SK-N-SH (cell line): ENCODE measurements around the gene PPP1R27. TPM values are rescaled to one million over a fixed set of nuclear protein-coding genes. Genes with fewer than 3 reads are reported as not detected.
A peak's percentile ranks its signal among the peaks of the same experiment; 100 is the strongest.

Experiments
- CTCF ChIA-PET: fragments of 300-600, 350-600 bp; formaldehyde crosslinking; extraction: SDS; loops from one replicate; lab custom pipeline; 2021; lab: Yijun Ruan, JAX
- POLR2A ChIA-PET: fragments of 350-600 bp; sonication (Branson Sonifier 250); formaldehyde crosslinking; extraction: SDS; loops from one replicate; lab custom pipeline; 2020; ENCODE audit warnings: antibody characterized with exemption, inconsistent platforms; lab: Yijun Ruan, JAX
- DNase-seq: peaks from one replicate; pipeline ENCODE4 v3.0.0; 2012
- H2AFZ ChIP-seq: fragments of 200-600 bp; sonication (generic); 2 replicates; pipeline ENCODE4 v1.8.1; 2016; ENCODE audit warnings: antibody characterized with exemption, mild to moderate bottlenecking, low read depth
- H3F3A ChIP-seq: fragments of 200-600 bp; sonication (generic); replicated peaks from 2 replicates; pipeline ENCODE3; 2016; ENCODE audit warnings: antibody characterized with exemption, mild to moderate bottlenecking; ENCODE audit not compliant: insufficient read depth
- H3K27ac ChIP-seq, 2 experiments: fragments of 200-500 bp in 1 of 2; fragments of 200-600 bp in 1 of 2; sonication (Bioruptor generic) in 1 of 2; sonication (generic), shearing (Covaris generic) in 1 of 2; 2 replicates each; pipeline versions ENCODE4 v1.5.1 to v1.6.1; 2014 to 2016; ENCODE audit warnings: low read depth in 2 of 2, inconsistent platforms in 1 of 2, low read length in 1 of 2, mild to moderate bottlenecking in 1 of 2, mixed read lengths in 1 of 2
- H3K27me3 ChIP-seq: fragments of 200-600 bp; sonication (generic), shearing (Covaris generic); 2 replicates; pipeline ENCODE4 v1.6.1; 2016; ENCODE audit warnings: mixed run types; ENCODE audit not compliant: insufficient read depth
- H3K36me3 ChIP-seq, 2 experiments: fragments of 200-500 bp in 1 of 2; fragments of 200-600 bp in 1 of 2; sonication (Bioruptor generic) in 1 of 2; sonication (generic) in 1 of 2; replicated peaks in 1 of 2; 2 replicates each; pipeline versions ENCODE3 to v1.5.1; 2014 to 2016; ENCODE audit warnings: low read length in 1 of 2, mild to moderate bottlenecking in 1 of 2; ENCODE audit not compliant: insufficient read depth in 2 of 2, control insufficient read depth in 1 of 2
- H3K4me1 ChIP-seq, 2 experiments: fragments of 200-500 bp in 1 of 2; fragments of 200-600 bp in 1 of 2; sonication (Bioruptor generic) in 1 of 2; sonication (generic), shearing (Covaris generic) in 1 of 2; 2 replicates each; pipeline versions ENCODE4 v1.5.1 to v1.6.1; 2014 to 2016; ENCODE audit warnings: low read depth in 1 of 2, low read length in 1 of 2, mixed run types in 1 of 2; ENCODE audit not compliant: insufficient read depth in 2 of 2, control insufficient read depth in 1 of 2
- H3K4me2 ChIP-seq: fragments of 200-600 bp; sonication (generic), shearing (Covaris generic); 2 replicates; pipeline ENCODE4 v1.6.1; 2017; ENCODE audit warnings: mixed run types
- H3K4me3 ChIP-seq, 2 experiments: fragments of 200-500 bp in 1 of 2; fragments of 200-600 bp in 1 of 2; sonication (Bioruptor generic) in 1 of 2; sonication (generic), shearing (Covaris generic) in 1 of 2; 2 replicates each; pipeline versions ENCODE4 v1.5.1 to v1.8.1; 2014 to 2016; ENCODE audit warnings: low read depth in 2 of 2, inconsistent platforms in 1 of 2, low read length in 1 of 2, mild to moderate bottlenecking in 1 of 2, mixed read lengths in 1 of 2, moderate library complexity in 1 of 2
- H3K79me2 ChIP-seq: fragments of 200-600 bp; sonication (generic); 2 replicates; pipeline ENCODE4 v1.8.1; 2017; ENCODE audit warnings: mild to moderate bottlenecking; ENCODE audit not compliant: insufficient read depth
- H3K9ac ChIP-seq: fragments of 200-600 bp; sonication (generic); 2 replicates; pipeline ENCODE4 v1.6.1; 2017; ENCODE audit warnings: mixed run types
- H3K9me2 ChIP-seq: fragments of 200-600 bp; sonication (generic); 2 replicates; pipeline ENCODE4 v1.6.1; 2017; ENCODE audit warnings: mixed run types
- H3K9me3 ChIP-seq: fragments of 200-600 bp; sonication (generic); 2 replicates; pipeline ENCODE4 v1.6.1; 2017; ENCODE audit warnings: mixed run types, mild to moderate bottlenecking, moderate library complexity
- H4K20me1 ChIP-seq: fragments of 200-600 bp; sonication (generic); 2 replicates; pipeline ENCODE4 v1.6.1; 2017; ENCODE audit warnings: mild to moderate bottlenecking, mixed run types; ENCODE audit not compliant: insufficient read depth
- CHD2 ChIP-seq: fragments of 150-350 bp; IDR thresholded peaks from 2 replicates; pipeline ENCODE4 v1.6.1; 2018; ENCODE audit warnings: low read length; ENCODE audit not compliant: partially characterized antibody
- CTCF ChIP-seq: fragments of 200-600 bp; sonication (generic); IDR thresholded peaks from 2 replicates; pipeline ENCODE4 v1.6.1; 2017; ENCODE audit warnings: antibody characterized with exemption, mild to moderate bottlenecking, moderate library complexity
- ELF1 ChIP-seq: IDR thresholded peaks from 2 replicates; pipeline ENCODE4 v1.4.0; 2012
- FOXJ3 ChIP-seq: sonication (generic); formaldehyde crosslinking; IDR thresholded peaks from 2 replicates; pipeline ENCODE4 v1.5.1; 2020; ENCODE audit warnings: mild to moderate bottlenecking, missing genetic modification reagents
- GABPA ChIP-seq: IDR thresholded peaks from 2 replicates; pipeline ENCODE4 v1.4.0; 2012; ENCODE audit warnings: low read depth, mild to moderate bottlenecking
- MXI1 ChIP-seq: IDR thresholded peaks from 2 replicates; pipeline ENCODE4 v1.6.1; 2012; ENCODE audit warnings: mild to moderate bottlenecking, low read depth, low read length, improper control_type of control experiment
- PBX3 ChIP-seq: IDR thresholded peaks from 2 replicates; pipeline ENCODE4; 2012
- POLR2AphosphoS5 ChIP-seq: IDR thresholded peaks from 2 replicates; pipeline ENCODE4 v1.6.1; 2012; ENCODE audit warnings: low read depth, low read length
- RCOR1 ChIP-seq: fragments of 150-350 bp; IDR thresholded peaks from 2 replicates; pipeline ENCODE4 v1.6.1; 2017; ENCODE audit warnings: antibody characterized with exemption, low read length
- SIN3A ChIP-seq: IDR thresholded peaks from 2 replicates; pipeline ENCODE4 v1.6.1; 2012; ENCODE audit warnings: low read depth, mild to moderate bottlenecking, low read length, moderate library complexity, borderline replicate concordance
- TAF1 ChIP-seq: IDR thresholded peaks from 2 replicates; pipeline ENCODE4 v1.6.1; 2012; ENCODE audit warnings: low read depth, mild to moderate bottlenecking, low read length, moderate library complexity, borderline replicate concordance
- YY1 ChIP-seq: IDR thresholded peaks from 2 replicates; pipeline ENCODE4 v1.4.0; 2012; ENCODE audit warnings: low read depth, mild to moderate bottlenecking
- WGBS: methylation state at CpG from one replicate; pipeline ENCODE4 v1.1.6; 2017; ENCODE audit warnings: low lambda C conversion rate; 5-methylcytosine and 5-hydroxymethylcytosine counted together
- polyA plus RNA-seq, 3 experiments: library from polyadenylated mRNA; depleted of rRNA; stranded (reverse); fragments of >200 nt; gene quantifications; 2 replicates each; pipeline ENCODE4 v1.2.3, GENCODE V29; 2012
- TF ChIP-seq, protein P1 (sequence below): IDR thresholded peaks from 2 replicates; pipeline ENCODE4 v1.4.0; 2012; ENCODE audit warnings: low read depth

Gene PPP1R27
- polyA plus RNA-seq, 1 of the 3 experiments (the other 2 are of a cell fraction) = 0.07 TPM

DNA sequence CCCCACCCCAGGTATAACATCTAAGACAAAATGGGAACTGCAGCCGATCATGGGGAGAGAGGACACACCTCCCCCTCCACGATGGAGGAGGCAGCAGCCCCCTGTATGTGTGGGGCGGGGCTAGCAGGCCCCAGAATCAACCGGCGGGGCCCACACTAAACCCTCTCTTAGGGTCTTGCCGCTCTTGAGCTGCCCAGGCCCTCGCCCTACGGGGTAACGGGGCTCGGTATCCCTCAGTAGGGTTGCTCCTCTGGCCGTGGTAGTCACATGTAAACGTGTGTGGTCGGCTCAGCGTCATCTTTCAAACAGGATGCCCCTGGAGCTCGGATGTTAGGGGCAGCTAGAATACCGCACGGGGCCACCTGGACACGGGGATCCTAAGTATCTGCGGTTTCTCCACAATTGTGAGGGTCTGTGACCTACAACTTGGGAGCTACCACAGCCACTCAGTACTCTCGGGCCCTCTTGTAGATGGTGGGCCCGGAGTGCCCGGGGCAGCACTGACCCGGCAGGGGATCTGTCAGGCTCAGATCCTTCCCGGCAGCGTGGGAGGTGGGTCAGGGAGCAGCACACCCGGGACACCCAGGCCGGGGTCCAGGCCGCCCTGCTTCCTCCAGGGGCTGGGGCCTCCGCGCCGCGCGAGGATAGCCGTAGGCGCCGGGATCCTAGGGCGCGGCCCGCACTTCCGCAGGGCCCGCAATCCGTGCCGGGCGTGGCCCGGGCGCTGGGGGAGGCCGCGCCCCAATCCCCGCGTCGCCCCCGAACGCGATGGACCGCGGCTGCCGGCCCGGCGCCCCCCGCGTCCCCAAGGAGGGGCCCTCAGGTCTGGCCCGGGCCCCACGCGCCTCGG lies 35.5 kb upstream of the PPP1R27 start:
- H2AFZ ChIP-seq = no peak overlapping the region
- WGBS = under 1% methylated on average over 21 of the region's 65 CpGs
- DNase-seq = peak; percentile 74
- ChIA-PET CTCF (interaction anchor here (0.8 to 6.9 kb wide), 45 partner anchors 9 to 229 kb away, joined by 3 to 54 read pairs (median 8); partner anchors contain the start of genes ALYREF, ANAPC11, CENPX and DCXR), POLR2A (interaction anchor here (0.6 to 2.5 kb wide), 14 partner anchors 9 to 363 kb away, joined by 3 to 16 read pairs (median 3); partner anchors contain the start of genes ALYREF, ANAPC11, ARL16 and HGS)
- H3K9ac ChIP-seq = peak overlapping the region; percentile 98
- H4K20me1 ChIP-seq = peaks cover 40% of the 10 kb centered on the region
- peaks cover 24 to 51% of the 10 kb centered on the region in 2 experiments; a peak in 3 of 4 replicates for H3K4me1 ChIP-seq
- peak overlapping the region; percentile 83 to 97 for H3K4me3 ChIP-seq
- TF ChIP-seq, protein P1, sequence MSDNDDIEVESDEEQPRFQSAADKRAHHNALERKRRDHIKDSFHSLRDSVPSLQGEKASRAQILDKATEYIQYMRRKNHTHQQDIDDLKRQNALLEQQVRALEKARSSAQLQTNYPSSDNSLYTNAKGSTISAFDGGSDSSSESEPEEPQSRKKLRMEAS = peak; percentile 49
- TF ChIP-seq FOXJ3 (CRISPR knock-in tag) (0 out of 2 replicates have a peak, but pooled peaks have one; percentile 14), CTCF (no peak), TAF1 (no peak), SIN3A (peak; percentile 10; the same call in 1 of the 2 replicates), POLR2AphosphoS5 (peak; percentile 34; the same call in 1 of the 2 replicates), CHD2 (no peak), YY1 (peak; percentile 40; the same call in 1 of the 2 replicates), RCOR1 (no peak), GABPA (0 out of 2 replicates have a peak, but pooled peaks have one; percentile 12), MXI1 (peak; percentile 75), ELF1 (peak; percentile 25; the same call in 1 of the 2 replicates), PBX3 (peak; percentile 2)
- no peaks in the 10 kb centered on the region for H3K9me3 ChIP-seq
- H3K4me2 ChIP-seq = peak overlapping the region; percentile 99
- H3K27ac ChIP-seq = peak overlapping the region; percentile 86 to 95
- peaks cover 79% of the 10 kb centered on the region for H3F3A ChIP-seq
- no peaks in the 10 kb centered on the region for H3K27me3 ChIP-seq
- H3K36me3 ChIP-seq = peaks cover 26 to 29% of the 10 kb centered on the region in 2 experiments
- H3K79me2 ChIP-seq = peaks cover 56% of the 10 kb centered on the region
- no peaks in the 10 kb centered on the region for H3K9me2 ChIP-seq
